ENCODE results near the gene EIF4G3.
"Not testable (repeated sequence)": the region's sequence is repeated elsewhere in the genome, so short reads cannot be mapped to it uniquely, and the experiment has no call there.

DNA sequence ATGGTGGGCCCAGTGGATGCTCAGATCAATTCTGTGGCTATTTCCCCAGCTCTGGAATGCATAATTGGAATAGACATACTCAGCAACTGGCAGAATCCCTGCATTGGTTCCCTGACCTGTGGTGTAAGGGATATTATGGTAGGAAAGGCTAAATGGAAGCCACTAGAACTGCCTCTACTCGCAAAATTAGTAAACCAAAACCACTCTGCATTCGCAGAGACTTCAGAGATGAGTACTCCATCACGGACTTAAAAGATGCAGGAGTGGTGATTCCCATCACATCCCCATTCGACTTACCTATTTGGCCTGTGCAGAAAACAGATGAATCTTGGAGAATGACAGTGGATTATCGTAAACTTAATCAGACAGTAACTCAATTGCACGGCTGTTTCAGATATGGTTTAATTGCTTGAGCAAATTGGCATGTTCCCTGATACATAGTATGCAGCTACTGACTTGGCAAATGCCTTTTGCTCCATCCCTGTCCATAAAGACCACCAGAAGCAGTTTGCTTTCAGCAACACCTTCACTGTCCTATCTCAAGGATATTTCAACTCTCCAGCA is 31.5 kb upstream of the EIF4G3 start:
- not testable (repeated sequence) for TF ChIP-seq POLR2A (IDR thresholded peaks at IDR 0.05)
- TF ChIP-seq, protein P1, sequence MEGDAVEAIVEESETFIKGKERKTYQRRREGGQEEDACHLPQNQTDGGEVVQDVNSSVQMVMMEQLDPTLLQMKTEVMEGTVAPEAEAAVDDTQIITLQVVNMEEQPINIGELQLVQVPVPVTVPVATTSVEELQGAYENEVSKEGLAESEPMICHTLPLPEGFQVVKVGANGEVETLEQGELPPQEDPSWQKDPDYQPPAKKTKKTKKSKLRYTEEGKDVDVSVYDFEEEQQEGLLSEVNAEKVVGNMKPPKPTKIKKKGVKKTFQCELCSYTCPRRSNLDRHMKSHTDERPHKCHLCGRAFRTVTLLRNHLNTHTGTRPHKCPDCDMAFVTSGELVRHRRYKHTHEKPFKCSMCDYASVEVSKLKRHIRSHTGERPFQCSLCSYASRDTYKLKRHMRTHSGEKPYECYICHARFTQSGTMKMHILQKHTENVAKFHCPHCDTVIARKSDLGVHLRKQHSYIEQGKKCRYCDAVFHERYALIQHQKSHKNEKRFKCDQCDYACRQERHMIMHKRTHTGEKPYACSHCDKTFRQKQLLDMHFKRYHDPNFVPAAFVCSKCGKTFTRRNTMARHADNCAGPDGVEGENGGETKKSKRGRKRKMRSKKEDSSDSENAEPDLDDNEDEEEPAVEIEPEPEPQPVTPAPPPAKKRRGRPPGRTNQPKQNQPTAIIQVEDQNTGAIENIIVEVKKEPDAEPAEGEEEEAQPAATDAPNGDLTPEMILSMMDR (IDR thresholded peaks at IDR 0.05): not testable (repeated sequence)
